T47D (cell line): ENCODE results near the gene AXIN1.
"Not testable (repeated sequence)": the region's sequence is repeated elsewhere in the genome, so short reads cannot be mapped to it uniquely, and the experiment has no call there.

Source experiments
- DNase-seq, 2 experiments: peaks; one replicate each; pipeline versions ENCODE4 v3.0.0 to v3.0.0-alpha.2; 2011 to 2012; ENCODE audit warnings: low read depth in 1 of 2, low spot score in 1 of 2
- JUND ChIP-seq: IDR thresholded peaks from 2 replicates; pipeline ENCODE4 v1.6.1; 2012; ENCODE audit warnings: low read depth
- in situ Hi-C: cut with HindIII; loops from 2 replicates; pipeline ENCODE4 v1.10.0; 2016; ENCODE audit warnings: low sequenced_read_pairs, low pct_unique_long_range_greater_than_20kb

The AXIN1 gene

GRCh38 chr16:333406-334094 lies 19.0 kb downstream of the AXIN1 start:
- no peak for TF ChIP-seq JUND
- in situ Hi-C loops: no loop called here
- no peak for DNase-seq

- in situ Hi-C loops, DNase-seq: not testable (repeated sequence)
Measured at GRCh38 chr16:331181-331814, 21.2 kb downstream of the AXIN1 start.

GRCh38 chr16:330741-331140 lies 21.8 kb downstream of the AXIN1 start:
- in situ Hi-C loops: no loop called here
- TF ChIP-seq JUND: no peak
- no peak for DNase-seq

GRCh38 chr16:325375-326145 lies 27.0 kb downstream of the AXIN1 start:
- in situ Hi-C loops: no loop called here
- no peak for TF ChIP-seq JUND
- no peak for DNase-seq

- no peak for TF ChIP-seq JUND
- in situ Hi-C loops: no loop called here
- no peak for DNase-seq
Measured at GRCh38 chr16:324451-325334, 27.8 kb downstream of the AXIN1 start.

- no peak for TF ChIP-seq JUND
- in situ Hi-C loops: no loop called here
- DNase-seq: no peak
Measured at GRCh38 chr16:324201-324450, 28.4 kb downstream of the AXIN1 start.

GRCh38 chr16:322476-323143 lies 29.9 kb downstream of the AXIN1 start:
- no peak for DNase-seq
- no peak for TF ChIP-seq JUND
- in situ Hi-C loops: no loop called here

GRCh38 chr16:321532-321931 lies 31.0 kb downstream of the AXIN1 start:
- TF ChIP-seq JUND: no peak
- DNase-seq: no peak
- in situ Hi-C loops: no loop called here

- in situ Hi-C loops: no loop called here
- no peak for TF ChIP-seq JUND
- no peak for DNase-seq
Measured at GRCh38 chr16:320206-320605, 32.3 kb downstream of the AXIN1 start.

- in situ Hi-C loops: no loop called here
- no peak for DNase-seq
- no peak for TF ChIP-seq JUND
Measured at GRCh38 chr16:318628-319027, 33.9 kb downstream of the AXIN1 start.

GRCh38 chr16:317583-317982 lies 34.9 kb downstream of the AXIN1 start:
- no peak for DNase-seq
- in situ Hi-C loops: no loop called here
- no peak for TF ChIP-seq JUND

GRCh38 chr16:316741-317464 lies 35.6 kb downstream of the AXIN1 start:
- in situ Hi-C loops: no loop called here
- TF ChIP-seq JUND: no peak
- DNase-seq: peak in 1 of 2 experiments; percentile 44
